Stomach (tissue), 9 donors: ENCODE measurements around the gene COPG2. TPM values are rescaled to one million over a fixed set of nuclear protein-coding genes. Genes with fewer than 3 reads are reported as not detected.

Source experiments
- DNase-seq, 2 donors: peaks; one replicate each; pipeline versions ENCODE4 v3.0.0 to v3.0.0-alpha.2; 2013 to 2019
- H3K27ac ChIP-seq, 5 donors: fragments of 200-600 bp in 4 of 5; sonication (generic) in 4 of 5; one replicate each; pipeline ENCODE4 v1.5.1; 2013 to 2019; ENCODE audit warnings: mild to moderate bottlenecking in 1 of 5, moderate library complexity in 1 of 5
- H3K27me3 ChIP-seq, 3 donors: fragments of 200-600 bp; sonication (generic); one replicate each; pipeline ENCODE4 v1.5.1; 2017 to 2019; ENCODE audit warnings: mixed run types in 1 of 3
- H3K36me3 ChIP-seq, 4 donors: fragments of 200-600 bp; sonication (generic); 1 replicate in 3 of 4; 2 replicates in 1 of 4; pipeline ENCODE4 v1.5.1; 2016 to 2019
- H3K4me1 ChIP-seq, 4 donors: fragments of 200-600 bp; sonication (generic); one replicate each; pipeline ENCODE4 v1.5.1; 2016 to 2019
- H3K4me3 ChIP-seq, 4 donors: fragments of 200-600 bp; sonication (generic) in 3 of 4; one replicate each; pipeline ENCODE4 v1.5.1; 2016 to 2019; ENCODE audit warnings: mild to moderate bottlenecking in 1 of 4
- H3K9me3 ChIP-seq, 4 donors: fragments of 200-600 bp; sonication (generic); one replicate each; pipeline ENCODE4 v1.5.1; 2016 to 2019
- EP300 ChIP-seq: sonication (generic); formaldehyde crosslinking; IDR thresholded peaks from one replicate; pipeline ENCODE4 v1.6.1; 2017; ENCODE audit warnings: antibody characterized with exemption
- POLR2A ChIP-seq, 4 donors: fragments of 450-650 bp; IDR thresholded peaks; one replicate each; pipeline ENCODE4 v1.6.1; 2016; ENCODE audit warnings: antibody characterized with exemption in 4 of 4, control low read depth in 2 of 4, mild to moderate bottlenecking in 1 of 4, moderate library complexity in 1 of 4
- POLR2AphosphoS5 ChIP-seq, 3 donors: sonication (generic); formaldehyde crosslinking; IDR thresholded peaks; one replicate each; pipeline ENCODE4 v1.6.1; 2016; ENCODE audit warnings: antibody characterized with exemption in 3 of 3
- WGBS, 5 donors: extraction: QIAGEN DNeasy Blood & Tissue Kit in 3 of 5; methylation state at CpG; one replicate each; pipeline versions ENCODE4 v1.1.5 to v1.1.7; 2013 to 2018; 5-methylcytosine and 5-hydroxymethylcytosine counted together
- intact Hi-C: fragments of 100-400 bp; cut with DNase I; formaldehyde crosslinking; loops from one replicate; pipeline ENCODE4 v1.15.1; 2023; ENCODE audit warnings: low total_unique reads
- polyA plus RNA-seq, 3 donors: library from polyadenylated mRNA; stranded (reverse); fragments of 200-250 nt; gene quantifications; one replicate each; pipeline ENCODE4 v1.2.3, GENCODE V29; 2013
- small RNA-seq, 4 donors: library from RNA; depleted of rRNA; stranded (forward); fragments of <200 nt; gene quantifications; one replicate each; pipeline ENCODE3, GENCODE V24; 2016
- total RNA-seq, 5 donors: library from RNA; depleted of rRNA; stranded (reverse); fragments of >200 nt; gene quantifications; one replicate each; pipeline versions ENCODE4 v1.1.0 to v1.2.3, GENCODE V29; 2014 to 2016
- TF ChIP-seq, protein P1 (sequence below), 7 experiments: fragments of 450-650 bp in 4 of 7; fragments of 200-600 bp in 3 of 7; sonication (generic) in 3 of 7; IDR thresholded peaks; one replicate each; pipeline ENCODE4 v1.5.1; 2016 to 2019; ENCODE audit warnings: antibody characterized with exemption in 7 of 7, control low read depth in 2 of 7, mild to moderate bottlenecking in 1 of 7
- donor health status: healthy with polysubstance abuse.
- donor health status: Bipolar disorder and iron deficiency.
- donor health status: healthy.

COPG2 gene
- total and polyA plus RNA-seq, 8 donors: 6.6 to 50.0 (median 7.7) TPM

DNA sequence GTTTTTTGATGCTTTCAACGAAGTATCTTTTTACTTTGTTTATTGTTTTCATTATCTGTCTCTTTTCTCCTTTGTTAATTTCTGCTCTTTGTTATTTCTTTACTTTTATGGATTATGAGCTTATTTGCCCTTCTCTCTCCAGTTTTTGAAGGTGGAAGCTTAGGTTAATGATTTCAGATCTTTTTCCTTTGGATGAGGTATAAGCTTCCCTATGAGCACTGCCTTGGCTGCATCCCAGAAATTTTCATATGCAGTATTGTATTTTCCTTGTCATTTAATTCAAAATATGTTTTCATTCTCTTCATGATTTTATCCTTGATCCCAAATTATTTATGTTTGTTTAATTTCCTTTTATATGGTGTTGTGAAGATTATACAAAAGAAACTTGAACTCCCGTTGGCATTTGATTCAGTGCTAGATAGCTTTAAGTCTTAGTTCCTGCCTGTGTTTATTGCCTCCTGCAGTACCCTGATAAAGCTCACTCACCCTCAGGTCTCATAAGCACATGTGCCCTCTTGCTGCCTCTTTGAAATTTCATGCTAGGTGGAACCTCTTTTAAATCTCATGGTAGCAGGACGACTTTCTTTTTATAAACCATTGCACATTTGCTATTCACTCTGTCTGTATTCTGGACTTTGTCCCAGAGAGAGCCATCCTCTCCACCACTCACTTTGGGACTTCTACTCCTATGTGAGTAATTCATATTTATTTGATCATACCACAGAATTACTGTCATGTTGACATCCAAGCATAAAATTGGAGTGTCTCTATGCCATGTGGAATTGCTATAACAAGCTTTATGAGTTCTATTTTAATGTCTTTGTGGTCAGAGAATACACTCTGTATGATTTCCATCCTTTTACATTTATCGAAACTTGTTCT is 204.8 kb downstream of the COPG2 start:
- Histone ChIP-seq H3K27ac (no peak overlapping the region), H3K36me3 (no peaks in the 10 kb centered on the region), H3K27me3 (no peaks in the 10 kb centered on the region), H3K4me1 (no peaks in the 10 kb centered on the region), H3K4me3 (no peak overlapping the region), H3K9me3 (peaks cover 0 to 14% (median 6%) of the 10 kb centered on the region in 4 donors)
- WGBS, 5 donors: 39 to 57% (median 52%) methylated on average over 4 of the region's 4 CpGs
- intact Hi-C loops: no loop called here
- TF ChIP-seq POLR2AphosphoS5 (IDR thresholded peaks at IDR 0.05) (no peak), EP300 (no peak), POLR2A (IDR thresholded peaks at IDR 0.05) (no peak)
- TF ChIP-seq, protein P1, sequence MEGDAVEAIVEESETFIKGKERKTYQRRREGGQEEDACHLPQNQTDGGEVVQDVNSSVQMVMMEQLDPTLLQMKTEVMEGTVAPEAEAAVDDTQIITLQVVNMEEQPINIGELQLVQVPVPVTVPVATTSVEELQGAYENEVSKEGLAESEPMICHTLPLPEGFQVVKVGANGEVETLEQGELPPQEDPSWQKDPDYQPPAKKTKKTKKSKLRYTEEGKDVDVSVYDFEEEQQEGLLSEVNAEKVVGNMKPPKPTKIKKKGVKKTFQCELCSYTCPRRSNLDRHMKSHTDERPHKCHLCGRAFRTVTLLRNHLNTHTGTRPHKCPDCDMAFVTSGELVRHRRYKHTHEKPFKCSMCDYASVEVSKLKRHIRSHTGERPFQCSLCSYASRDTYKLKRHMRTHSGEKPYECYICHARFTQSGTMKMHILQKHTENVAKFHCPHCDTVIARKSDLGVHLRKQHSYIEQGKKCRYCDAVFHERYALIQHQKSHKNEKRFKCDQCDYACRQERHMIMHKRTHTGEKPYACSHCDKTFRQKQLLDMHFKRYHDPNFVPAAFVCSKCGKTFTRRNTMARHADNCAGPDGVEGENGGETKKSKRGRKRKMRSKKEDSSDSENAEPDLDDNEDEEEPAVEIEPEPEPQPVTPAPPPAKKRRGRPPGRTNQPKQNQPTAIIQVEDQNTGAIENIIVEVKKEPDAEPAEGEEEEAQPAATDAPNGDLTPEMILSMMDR (IDR thresholded peaks at IDR 0.05): no peak
- no peak for DNase-seq

DNA sequence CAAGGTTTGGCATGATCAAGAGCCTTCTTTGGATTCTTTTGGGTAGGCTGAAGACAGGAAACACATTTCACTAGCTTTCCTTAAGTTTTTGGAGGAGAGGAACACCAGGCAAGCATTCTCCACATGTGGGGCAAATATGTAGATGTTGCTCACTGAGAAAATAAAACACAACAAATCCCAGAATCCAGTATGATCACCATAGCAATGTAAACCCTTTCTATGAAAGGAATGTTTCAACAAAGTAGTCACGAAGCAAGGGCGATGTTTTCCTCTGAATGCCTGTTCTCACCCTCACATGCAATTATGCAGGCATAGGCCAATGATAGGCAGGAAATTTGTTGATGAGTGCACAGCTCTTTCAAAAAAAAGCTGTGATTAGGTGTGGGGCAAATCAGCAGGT is 207.3 kb downstream of the COPG2 start:
- intact Hi-C loops: no loop called here
- Histone ChIP-seq H3K27me3 (no peaks in the 10 kb centered on the region), H3K9me3 (peaks cover 0 to 16% (median 7%) of the 10 kb centered on the region in 4 donors), H3K27ac (no peak overlapping the region), H3K36me3 (no peaks in the 10 kb centered on the region), H3K4me3 (no peak overlapping the region), H3K4me1 (no peaks in the 10 kb centered on the region)
- TF ChIP-seq EP300: no peak
- TF ChIP-seq POLR2A (IDR thresholded peaks at IDR 0.05): no peak
- no peak for TF ChIP-seq POLR2AphosphoS5 (IDR thresholded peaks at IDR 0.05)
- 32 to 95% (median 69%) methylated on average over 2 of the region's 2 CpGs for WGBS, 5 donors
- no peak for DNase-seq

DNA sequence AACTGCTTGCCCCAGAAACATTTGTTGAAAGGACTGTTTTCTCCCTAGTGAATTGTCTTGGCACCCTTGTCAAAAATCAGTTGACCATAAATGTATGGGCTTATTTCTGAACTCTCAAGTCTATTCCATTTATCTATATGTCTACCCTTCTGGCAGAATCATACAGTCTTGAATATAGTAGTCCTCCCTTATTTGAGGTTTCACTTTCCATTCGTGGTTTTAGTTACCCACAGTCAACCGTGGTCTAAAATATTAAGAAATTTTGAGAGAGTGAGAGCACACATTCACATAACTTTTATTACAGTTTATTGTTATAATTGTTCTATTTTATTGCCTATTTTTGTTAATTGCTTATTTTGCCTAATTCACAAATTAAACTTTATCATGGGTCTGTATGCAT is 210.3 kb downstream of the COPG2 start:
- intact Hi-C loops: no loop called here
- 66 to 78% (median 71%) methylated on average over 2 of the region's 2 CpGs for WGBS, 5 donors

More for the DNA sequence above, 210.3 kb downstream of the COPG2 start:
- Histone ChIP-seq H3K27me3 (no peaks in the 10 kb centered on the region), H3K4me1 (no peaks in the 10 kb centered on the region), H3K9me3 (peaks cover 0 to 15% (median 5%) of the 10 kb centered on the region in 4 donors), H3K36me3 (no peaks in the 10 kb centered on the region), H3K4me3 (no peak overlapping the region), H3K27ac (no peak overlapping the region)
- TF ChIP-seq, protein P1 (IDR thresholded peaks at IDR 0.05): no peak
- no peak for TF ChIP-seq POLR2A (IDR thresholded peaks at IDR 0.05)
- no peak for TF ChIP-seq EP300
- TF ChIP-seq POLR2AphosphoS5 (IDR thresholded peaks at IDR 0.05): no peak
- no peak for DNase-seq

Small RNA genes within 50 kb of the gene (small RNA-seq; reads per million reads assigned to genes)
- gene MIR335: 0 reads per million in 4 donors
- 0 reads per million in 4 donors for gene RF02148
- 0 reads per million in 4 donors for gene RF02149
- 0 reads per million in 4 donors for gene RF02150
- 19.6 to 77.8 (median 28.6) reads per million in 4 donors for gene RNA5SP246

Other genes starting within 250 kb of the COPG2 start
- gene CEP41, start 227.7 kb downstream of the COPG2 start, total RNA-seq: 1 to 10 TPM in 3 of 5 donors, under 1 TPM in 2; 0.58 to 6.2 (median 2.6) TPM
- gene CEP41, start 227.7 kb downstream of the COPG2 start, polyA plus RNA-seq: 1 to 10 TPM; 2.2 to 5.2 (median 4.5) TPM
- gene MEST, start 176.7 kb downstream of the COPG2 start, total RNA-seq: 10 to 100 TPM in 2 of 5 donors, 1 to 10 TPM in 2, not detected in 1; 3.1 to 88.7 (median 10.6) TPM
- gene MEST, start 176.7 kb downstream of the COPG2 start, polyA plus RNA-seq: 1 to 10 TPM; 4.1 to 4.9 (median 4.8) TPM
- gene TSGA13, start 17.8 kb upstream of the COPG2 start, total RNA-seq: not detected
- not detected for gene TSGA13, start 17.8 kb upstream of the COPG2 start, polyA plus RNA-seq
- under 1 TPM in 1 of 5 donors, not detected in 4; 0.37 TPM for gene KLF14, start 65.5 kb upstream of the COPG2 start, total RNA-seq
- gene KLF14, start 65.5 kb upstream of the COPG2 start, polyA plus RNA-seq: not detected